ENCODE results near the gene GALNT10. TPM values are rescaled to one million over a fixed set of nuclear protein-coding genes. Genes with fewer than 3 reads are reported as not detected.

GALNT10 gene
- total and polyA plus RNA-seq, 2 of the 4 experiments (the other 2 are of a cell fraction): 46.2 to 67.0 TPM

GRCh38 chr5:154315756-154316155, 125.2 kb downstream of the GALNT10 start:
- POLR2A ChIA-PET (ENCODE audit: unreplicated experiment): no interaction called here
- no peak overlapping the region for H2BK15ac ChIP-seq (ENCODE audit: low read depth, low read length)
- H3K4me1 ChIP-seq (ENCODE audit: control insufficient read depth, insufficient read depth, low read length): peaks cover 3% of the 10 kb centered on the region; the same call in 1 of the 2 replicates
- no peak overlapping the region for H2AK5ac ChIP-seq (ENCODE audit: low read depth, low read length)
- no peaks in the 10 kb centered on the region for H3K27me3 ChIP-seq (ENCODE audit: control insufficient read depth, insufficient read depth, low read length)
- H3K79me1 ChIP-seq (ENCODE audit: low read depth in 1 of 2, low read length in 2 of 2): peaks cover 30 to 64% of the 10 kb centered on the region in 2 experiments
- H3K36me3 ChIP-seq (ENCODE audit: control insufficient read depth, insufficient read depth, low read length): no peaks in the 10 kb centered on the region; the same call in 1 of the 2 replicates
- no peak overlapping the region for H2BK5ac ChIP-seq (ENCODE audit: low read depth, low read length, poor library complexity, severe bottlenecking)
- no peak overlapping the region for H3K18ac ChIP-seq (ENCODE audit: low read depth, low read length)
- no peak overlapping the region for H2AK9ac ChIP-seq (replicated peaks; ENCODE audit: low read depth, low read length, poor library complexity)
- CTCF ChIA-PET: no interaction called here
- H3K9me3 ChIP-seq (ENCODE audit: control insufficient read depth, insufficient read depth, low read length): no peaks in the 10 kb centered on the region
- dilution Hi-C loops (cut with HindIII; ENCODE audit: low sequenced_read_pairs, unreplicated experiment): no loop called here
- H3K23ac ChIP-seq (ENCODE audit: low read depth, low read length): no peak overlapping the region
- no peak overlapping the region for H3K27ac ChIP-seq (ENCODE audit: insufficient read depth, low read length)
- H3K14ac ChIP-seq (replicated peaks; ENCODE audit: low read depth, low read length): no peak overlapping the region
- no peak for ATAC-seq (ENCODE audit: low read depth)
- no peak for DNase-seq
- no peak overlapping the region for H2BK120ac ChIP-seq (ENCODE audit: low read depth, low read length)
- TF ChIP-seq, protein P1, sequence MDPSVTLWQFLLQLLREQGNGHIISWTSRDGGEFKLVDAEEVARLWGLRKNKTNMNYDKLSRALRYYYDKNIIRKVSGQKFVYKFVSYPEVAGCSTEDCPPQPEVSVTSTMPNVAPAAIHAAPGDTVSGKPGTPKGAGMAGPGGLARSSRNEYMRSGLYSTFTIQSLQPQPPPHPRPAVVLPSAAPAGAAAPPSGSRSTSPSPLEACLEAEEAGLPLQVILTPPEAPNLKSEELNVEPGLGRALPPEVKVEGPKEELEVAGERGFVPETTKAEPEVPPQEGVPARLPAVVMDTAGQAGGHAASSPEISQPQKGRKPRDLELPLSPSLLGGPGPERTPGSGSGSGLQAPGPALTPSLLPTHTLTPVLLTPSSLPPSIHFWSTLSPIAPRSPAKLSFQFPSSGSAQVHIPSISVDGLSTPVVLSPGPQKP (IDR thresholded peaks at IDR 0.05; ENCODE audit: borderline replicate concordance, low read depth, low read length): no peak
- TF ChIP-seq CTCF (conservative IDR thresholded peaks at IDR 0.05; ENCODE audit: low read depth, low read length): no peak
- TF ChIP-seq MXI1 (IDR thresholded peaks at IDR 0.05; ENCODE audit: borderline replicate concordance, low read depth, low read length): no peak
- no peak for TF ChIP-seq CHD1 (IDR thresholded peaks at IDR 0.05; ENCODE audit: low read depth, low read length)
- no peak for TF ChIP-seq MAFK (IDR thresholded peaks at IDR 0.05; ENCODE audit: low read depth, low read length)
- TF ChIP-seq RAD21 (IDR thresholded peaks at IDR 0.05; ENCODE audit: low read length): no peak
- TF ChIP-seq NFE2L2 (IDR thresholded peaks at IDR 0.05; ENCODE audit: low read depth, low read length): no peak
- TF ChIP-seq MAZ (IDR thresholded peaks at IDR 0.05; ENCODE audit: borderline replicate concordance, low read depth, low read length): no peak
- TF ChIP-seq FOS (IDR thresholded peaks at IDR 0.05; ENCODE audit: low read depth, low read length): no peak
- TF ChIP-seq RFX5 (IDR thresholded peaks at IDR 0.05; ENCODE audit: low read depth, low read length): no peak
- BruUV-seq (replicated peaks): no TSS peak
- no peak overlapping the region for H4K8ac ChIP-seq (ENCODE audit: low read depth in 2 of 2, low read length in 2 of 2)
- no peak overlapping the region for H3K56ac ChIP-seq (ENCODE audit: extremely low read depth, insufficient read depth, low read length)
- no peak overlapping the region for H3K9ac ChIP-seq (ENCODE audit: low read depth, low read length)
- H2AFZ ChIP-seq (replicated peaks; ENCODE audit: low read length, poor library complexity): no peak overlapping the region
- in situ Hi-C loops (cut with MboI; ENCODE audit: low sequenced_read_pairs): no loop called here
- no peak overlapping the region for H3K4me2 ChIP-seq (ENCODE audit: low read depth, low read length)
- H3K4me3 ChIP-seq (ENCODE audit: insufficient read depth, low read depth, low read length): no peak overlapping the region
- H4K20me1 ChIP-seq (ENCODE audit: insufficient read depth, low read length): no peaks in the 10 kb centered on the region; the same call in 1 of the 2 replicates
- H3K9me1 ChIP-seq (ENCODE audit: insufficient read depth, low read length): peaks cover 15% of the 10 kb centered on the region
- intact Hi-C loops (cut with micrococcal nuclease): no loop called here
- no peak overlapping the region for H3K4ac ChIP-seq (ENCODE audit: low read depth, low read length)
- H4K91ac ChIP-seq (ENCODE audit: insufficient read depth, low read depth, low read length): no peak overlapping the region
- H2BK20ac ChIP-seq (ENCODE audit: low read depth, low read length): no peak overlapping the region
- no peak overlapping the region for H4K5ac ChIP-seq (ENCODE audit: low read depth, low read length)

Data from IMR-90 (cell line).